Measurements from ENCODE around the gene BABAM2. TPM values are rescaled to one million over a fixed set of nuclear protein-coding genes. Genes with fewer than 3 reads are reported as not detected.
A peak's percentile ranks its signal among the peaks of the same experiment; 100 is the strongest.

BABAM2 gene
- total RNA-seq, 3 donors from 2014 or later (not counting 1 experiment from before 2014, with no cell fraction given) = 54.6 to 66.1 (median 59.5) TPM

- Histone ChIP-seq H3K36me3 (ENCODE audit: control insufficient read depth, insufficient read depth, low read length) (no peaks in the 10 kb centered on the region), H3K4me1 (ENCODE audit: control insufficient read depth, insufficient read depth, low read length) (peaks cover 49% of the 10 kb centered on the region), H3K27ac (ENCODE audit: low read length) (peak overlapping the region; percentile 86), H3K4me3 (ENCODE audit: low read length) (no peak overlapping the region), H3K9me3 (ENCODE audit: control insufficient read depth, insufficient read depth, low read length) (no peaks in the 10 kb centered on the region), H3K27me3 (ENCODE audit: control insufficient read depth, insufficient read depth, low read length) (no peaks in the 10 kb centered on the region)
- Mint-ChIP-seq H3K27me3 (ENCODE audit: low read depth in 2 of 2) (no peaks in the 10 kb centered on the region), H3K4me3 (peak overlapping the region; percentile 53), H3K4me1 (peaks cover 24 to 49% of the 10 kb centered on the region in 2 donors), H3K27ac (peak overlapping the region; percentile 84 to 89), H3K9me3 (no peaks in the 10 kb centered on the region), H3K36me3 (no peaks in the 10 kb centered on the region)
- intact Hi-C loops (cut with micrococcal nuclease) = no loop called here
- peak; percentile 56 to 79 for DNase-seq
- peak; percentile 83 to 90 (median 87) for ATAC-seq
- TF ChIP-seq CTCF (IDR thresholded peaks at IDR 0.05) = no peak
- WGBS (ENCODE audit: insufficient coverage) = 18% methylated on average over 10 of the region's 10 CpGs
Observed at GRCh38 chr2:28348149-28348567, 457.6 kb downstream of the BABAM2 start.

GRCh38 chr2:28348921-28349320, 458.4 kb downstream of the BABAM2 start:
- no peak for DNase-seq
- H3K27me3 Mint-ChIP-seq (ENCODE audit: low read depth in 2 of 2) = no peaks in the 10 kb centered on the region
- TF ChIP-seq CTCF (IDR thresholded peaks at IDR 0.05) = no peak
- no peaks in the 10 kb centered on the region for H3K9me3 ChIP-seq (ENCODE audit: control insufficient read depth, insufficient read depth, low read length)
- peaks cover 49% of the 10 kb centered on the region for H3K4me1 ChIP-seq (ENCODE audit: control insufficient read depth, insufficient read depth, low read length)
- intact Hi-C loops (cut with micrococcal nuclease) = no loop called here
- no peaks in the 10 kb centered on the region for H3K27me3 ChIP-seq (ENCODE audit: control insufficient read depth, insufficient read depth, low read length)
- peak overlapping the region; percentile 86 for H3K27ac ChIP-seq (ENCODE audit: low read length)
- H3K36me3 Mint-ChIP-seq = no peaks in the 10 kb centered on the region
- H3K36me3 ChIP-seq (ENCODE audit: control insufficient read depth, insufficient read depth, low read length) = no peaks in the 10 kb centered on the region
- H3K9me3 Mint-ChIP-seq = no peaks in the 10 kb centered on the region
- H3K4me3 Mint-ChIP-seq = peak overlapping the region; percentile 60
- WGBS (ENCODE audit: insufficient coverage) = 98% methylated on average over 11 of the region's 11 CpGs
- H3K27ac Mint-ChIP-seq = peak overlapping the region; percentile 84 to 89
- ATAC-seq = no peak
- no peak overlapping the region for H3K4me3 ChIP-seq (ENCODE audit: low read length)
- H3K4me1 Mint-ChIP-seq = peaks cover 24 to 49% of the 10 kb centered on the region in 2 donors

- no peaks in the 10 kb centered on the region for H3K9me3 Mint-ChIP-seq
- H3K4me1 Mint-ChIP-seq = peaks cover 24 to 49% of the 10 kb centered on the region in 2 donors
- no peak for DNase-seq
- H3K27me3 Mint-ChIP-seq (ENCODE audit: low read depth in 2 of 2) = no peaks in the 10 kb centered on the region
- Histone ChIP-seq H3K27me3 (ENCODE audit: control insufficient read depth, insufficient read depth, low read length) (no peaks in the 10 kb centered on the region), H3K4me1 (ENCODE audit: control insufficient read depth, insufficient read depth, low read length) (peaks cover 49% of the 10 kb centered on the region), H3K36me3 (ENCODE audit: control insufficient read depth, insufficient read depth, low read length) (no peaks in the 10 kb centered on the region), H3K4me3 (ENCODE audit: low read length) (no peak overlapping the region), H3K9me3 (ENCODE audit: control insufficient read depth, insufficient read depth, low read length) (no peaks in the 10 kb centered on the region), H3K27ac (ENCODE audit: low read length) (no peak overlapping the region)
- H3K27ac Mint-ChIP-seq = peak overlapping the region; percentile 84 to 89
- intact Hi-C loops (cut with micrococcal nuclease) = no loop called here
- H3K36me3 Mint-ChIP-seq = no peaks in the 10 kb centered on the region
- WGBS (ENCODE audit: insufficient coverage) = 80% methylated on average over 9 of the region's 11 CpGs
- peak overlapping the region; percentile 60 for H3K4me3 Mint-ChIP-seq
- no peak for TF ChIP-seq CTCF (IDR thresholded peaks at IDR 0.05)
- no peak for ATAC-seq
Observed at GRCh38 chr2:28349546-28350165, 459.1 kb downstream of the BABAM2 start.

GRCh38 chr2:28350196-28350595, 459.7 kb downstream of the BABAM2 start:
- Mint-ChIP-seq H3K36me3 (no peaks in the 10 kb centered on the region), H3K4me1 (peaks cover 24 to 54% of the 10 kb centered on the region in 2 donors), H3K27ac (peak overlapping the region in 1 of 2 donors; percentile 4), H3K9me3 (no peaks in the 10 kb centered on the region), H3K4me3 (no peak overlapping the region), H3K27me3 (ENCODE audit: low read depth in 2 of 2) (no peaks in the 10 kb centered on the region)
- WGBS (ENCODE audit: insufficient coverage) = 95% methylated on average over 17 of the region's 17 CpGs
- DNase-seq (no peak), ATAC-seq (no peak)
- Histone ChIP-seq H3K4me3 (ENCODE audit: low read length) (no peak overlapping the region), H3K36me3 (ENCODE audit: control insufficient read depth, insufficient read depth, low read length) (no peaks in the 10 kb centered on the region), H3K9me3 (ENCODE audit: control insufficient read depth, insufficient read depth, low read length) (no peaks in the 10 kb centered on the region), H3K27me3 (ENCODE audit: control insufficient read depth, insufficient read depth, low read length) (no peaks in the 10 kb centered on the region), H3K27ac (ENCODE audit: low read length) (no peak overlapping the region), H3K4me1 (ENCODE audit: control insufficient read depth, insufficient read depth, low read length) (peaks cover 51% of the 10 kb centered on the region)
- TF ChIP-seq CTCF (IDR thresholded peaks at IDR 0.05) = no peak
- intact Hi-C loops (cut with micrococcal nuclease) = no loop called here
